A549 (cell line): Measurements from ENCODE around the gene TNFSF11. TPM values are rescaled to one million over a fixed set of nuclear protein-coding genes. Genes with fewer than 3 reads are reported as not detected.

Source experiments
- ATAC-seq, 2 experiments: fragments of 200-7000 bp in 1 of 2; fragments of >200 bp in 1 of 2; cut with Nextera tagmentation in 1 of 2; cut with Tn5 transposase in 1 of 2; 3 replicates each; pipeline versions ENCODE4 v1.8.0 to v1.9.1; 2018 to 2020; ENCODE audit warnings: mild to moderate bottlenecking in 1 of 2, moderate library complexity in 1 of 2
- CTCF ChIA-PET: fragments of 300-600 bp; sonication (Branson Sonifier 250); formaldehyde crosslinking; extraction: SDS; loops from one replicate; lab custom pipeline; 2021; ENCODE audit warnings: antibody characterized with exemption, inconsistent platforms; lab: Yijun Ruan, JAX
- POLR2A ChIA-PET: fragments of 350-600 bp; formaldehyde crosslinking; extraction: SDS; loops from one replicate; lab custom pipeline; 2021; ENCODE audit warnings: antibody characterized with exemption, inconsistent platforms; lab: Yijun Ruan, JAX
- DNase-seq, 2 experiments: peaks; one replicate each; pipeline versions ENCODE4 v3.0.0 to v3.0.0-alpha.2; 2011 to 2016; ENCODE audit warnings: low read depth in 1 of 2, low spot score in 1 of 2
- FAIRE-seq: peaks from 2 replicates; lab custom pipeline; 2011; peaks lifted over from hg19 to GRCh38; lab: Jason Lieb, UNC
- H3K27ac ChIP-seq, 2 experiments: fragments of >200 bp; sonication (Bioruptor Twin); formaldehyde crosslinking; 3 replicates each; pipeline ENCODE4 v1.5.1; 2016 to 2017
- H3K4me1 ChIP-seq: fragments of >200 bp; sonication (Bioruptor Twin); formaldehyde crosslinking; 3 replicates; pipeline ENCODE4 v1.6.1; 2016
- H3K4me2 ChIP-seq: fragments of >200 bp; sonication (Bioruptor Twin); formaldehyde crosslinking; 3 replicates; pipeline ENCODE4 v1.6.1; 2016
- H3K4me3 ChIP-seq: fragments of >200 bp; sonication (Bioruptor Twin); formaldehyde crosslinking; 3 replicates; pipeline ENCODE4 v1.5.1; 2016
- H3K9me3 ChIP-seq: fragments of >200 bp; sonication (Bioruptor Twin); formaldehyde crosslinking; 3 replicates; pipeline ENCODE4 v1.6.1; 2016
- CBX8 ChIP-seq: fragments of 200-600 bp; sonication (generic); IDR thresholded peaks from 2 replicates; pipeline ENCODE4 v1.6.1; 2016
- CEBPB ChIP-seq, 2 experiments: fragments of >200 bp in 1 of 2; sonication (Bioruptor Twin) in 1 of 2; formaldehyde crosslinking in 1 of 2; IDR thresholded peaks; 2 replicates each; pipeline ENCODE4 v1.6.1; 2012 to 2016
- EHMT2 ChIP-seq: fragments of 200-600 bp; sonication (generic); IDR thresholded peaks from 2 replicates; pipeline ENCODE4 v1.6.1; 2016; ENCODE audit warnings: antibody characterized with exemption, low read depth, mild to moderate bottlenecking, moderate library complexity
- ESRRA ChIP-seq: fragments of 150-350 bp; IDR thresholded peaks from 2 replicates; pipeline ENCODE4 v1.6.1; 2014; ENCODE audit warnings: mild to moderate bottlenecking, low read length, borderline replicate concordance
- GATA3 ChIP-seq: IDR thresholded peaks from 2 replicates; pipeline ENCODE4 v1.6.1; 2012; ENCODE audit warnings: borderline replicate concordance
- HDAC2 ChIP-seq: fragments of 200-600 bp; sonication (generic); IDR thresholded peaks from 2 replicates; pipeline ENCODE4 v1.6.1; 2016
- HOXB5 ChIP-seq: fragments of 250-450 bp; sonication (Bioruptor Pico); IDR thresholded peaks from 2 replicates; pipeline ENCODE4 v1.5.0; 2020; ENCODE audit warnings: mild to moderate bottlenecking, moderate library complexity
- MYC ChIP-seq: IDR thresholded peaks from 2 replicates; pipeline ENCODE4 v1.6.1; 2012; ENCODE audit warnings: mild to moderate bottlenecking, inconsistent platforms, low read length, improper control_type of control experiment, borderline replicate concordance
- NFE2L2 ChIP-seq: fragments of 150-350 bp; conservative IDR thresholded peaks from 2 replicates; pipeline ENCODE4 v1.6.1; 2014; ENCODE audit warnings: low read length
- PHF8 ChIP-seq: fragments of 200-600 bp; sonication (generic); IDR thresholded peaks from 2 replicates; pipeline ENCODE4 v1.6.1; 2016; ENCODE audit warnings: low read depth, mild to moderate bottlenecking, antibody characterized with exemption, moderate library complexity, borderline replicate concordance
- POLR2AphosphoS2 ChIP-seq: conservative IDR thresholded peaks from 2 replicates; pipeline ENCODE4 v1.6.1; 2012; ENCODE audit warnings: low read length, improper control_type of control experiment, inconsistent platforms
- SREBF2 ChIP-seq: fragments of 450-650 bp; IDR thresholded peaks from 2 replicates; pipeline ENCODE4 v1.6.1; 2014; ENCODE audit warnings: mild to moderate bottlenecking, moderate library complexity
- ZFP36 ChIP-seq: fragments of 450-650 bp; IDR thresholded peaks from 2 replicates; pipeline ENCODE4 v1.6.1; 2014; ENCODE audit warnings: borderline replicate concordance; ENCODE audit not compliant: partially characterized antibody
- ZSCAN20 ChIP-seq: fragments of 250-450 bp; sonication (Bioruptor Pico); IDR thresholded peaks from 2 replicates; pipeline ENCODE4 v1.8.0; 2022; ENCODE audit warnings: mild to moderate bottlenecking, moderate library complexity
- WGBS: methylation state at CpG from one replicate; pipeline ENCODE4 v1.1.6; 2017; ENCODE audit errors: missing lambda C conversion rate; 5-methylcytosine and 5-hydroxymethylcytosine counted together
- polyA plus RNA-seq, 4 experiments: library from polyadenylated mRNA; depleted of rRNA in 3 of 4; stranded (reverse); fragments of >200 nt; fragmentation: RNase III in 1 of 4; extraction: RNeasy Plus Mini Kit Qiagen cat#74134 plus additional on column Dnase treatment in 1 of 4; gene quantifications; 2 replicates in 3 of 4; 3 replicates in 1 of 4; pipeline ENCODE4 v1.2.3, GENCODE V29; 2011 to 2017
- TF ChIP-seq, protein P1 (sequence below): fragments of 250-450 bp; sonication (Bioruptor Pico); IDR thresholded peaks from 2 replicates; pipeline ENCODE4 v1.5.0; 2020; ENCODE audit warnings: low read depth, mild to moderate bottlenecking, moderate library complexity
- TF ChIP-seq, protein P2 (sequence below): IDR thresholded peaks from 2 replicates; pipeline ENCODE4 v1.6.1; 2012
- TF ChIP-seq, protein P3 (sequence below): fragments of >200 bp; sonication (Bioruptor Twin); formaldehyde crosslinking; IDR thresholded peaks from 2 replicates; pipeline ENCODE4 v1.6.1; 2016
- TF ChIP-seq, protein P4 (sequence below): IDR thresholded peaks from 2 replicates; pipeline ENCODE4 v1.6.1; 2012

Gene TNFSF11
- polyA plus RNA-seq, 2 of the 4 experiments (the other 2 are of a cell fraction), result not detected

DNA sequence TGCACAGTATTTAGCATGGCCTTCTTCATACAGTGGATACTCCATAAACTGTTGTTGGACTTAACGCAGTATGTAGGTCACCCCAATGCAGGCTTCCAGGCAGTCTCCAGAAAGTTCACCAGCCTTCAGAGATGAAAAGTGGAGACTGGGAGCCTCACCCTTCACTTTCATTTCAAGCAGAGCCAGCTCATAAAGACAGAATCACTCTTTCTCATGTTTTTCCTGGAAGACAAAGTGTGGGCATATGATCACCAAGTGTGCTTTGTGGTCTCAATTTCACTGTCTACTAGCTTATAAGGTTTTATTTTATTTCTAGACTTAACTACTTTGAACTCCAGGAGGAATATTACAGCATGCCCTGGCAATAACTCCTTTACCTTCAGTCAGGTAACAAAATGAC is 26.3 kb upstream of the TNFSF11 start:
- no peak for FAIRE-seq
- Histone ChIP-seq H3K4me2 (no peak overlapping the region), H3K27ac (no peak overlapping the region), H3K4me1 (no peaks in the 10 kb centered on the region), H3K9me3 (no peaks in the 10 kb centered on the region), H3K4me3 (no peak overlapping the region)
- no peak for ATAC-seq
- DNase-seq, result no peak
- ChIA-PET CTCF (no interaction called here), POLR2A (no interaction called here)
- 89% methylated on average over 1 of the region's 1 CpG for WGBS
- TF ChIP-seq, protein P1, sequence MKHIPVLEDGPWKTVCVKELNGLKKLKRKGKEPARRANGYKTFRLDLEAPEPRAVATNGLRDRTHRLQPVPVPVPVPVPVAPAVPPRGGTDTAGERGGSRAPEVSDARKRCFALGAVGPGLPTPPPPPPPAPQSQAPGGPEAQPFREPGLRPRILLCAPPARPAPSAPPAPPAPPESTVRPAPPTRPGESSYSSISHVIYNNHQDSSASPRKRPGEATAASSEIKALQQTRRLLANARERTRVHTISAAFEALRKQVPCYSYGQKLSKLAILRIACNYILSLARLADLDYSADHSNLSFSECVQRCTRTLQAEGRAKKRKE (CRISPR knock-in tag), result no peak

DNA sequence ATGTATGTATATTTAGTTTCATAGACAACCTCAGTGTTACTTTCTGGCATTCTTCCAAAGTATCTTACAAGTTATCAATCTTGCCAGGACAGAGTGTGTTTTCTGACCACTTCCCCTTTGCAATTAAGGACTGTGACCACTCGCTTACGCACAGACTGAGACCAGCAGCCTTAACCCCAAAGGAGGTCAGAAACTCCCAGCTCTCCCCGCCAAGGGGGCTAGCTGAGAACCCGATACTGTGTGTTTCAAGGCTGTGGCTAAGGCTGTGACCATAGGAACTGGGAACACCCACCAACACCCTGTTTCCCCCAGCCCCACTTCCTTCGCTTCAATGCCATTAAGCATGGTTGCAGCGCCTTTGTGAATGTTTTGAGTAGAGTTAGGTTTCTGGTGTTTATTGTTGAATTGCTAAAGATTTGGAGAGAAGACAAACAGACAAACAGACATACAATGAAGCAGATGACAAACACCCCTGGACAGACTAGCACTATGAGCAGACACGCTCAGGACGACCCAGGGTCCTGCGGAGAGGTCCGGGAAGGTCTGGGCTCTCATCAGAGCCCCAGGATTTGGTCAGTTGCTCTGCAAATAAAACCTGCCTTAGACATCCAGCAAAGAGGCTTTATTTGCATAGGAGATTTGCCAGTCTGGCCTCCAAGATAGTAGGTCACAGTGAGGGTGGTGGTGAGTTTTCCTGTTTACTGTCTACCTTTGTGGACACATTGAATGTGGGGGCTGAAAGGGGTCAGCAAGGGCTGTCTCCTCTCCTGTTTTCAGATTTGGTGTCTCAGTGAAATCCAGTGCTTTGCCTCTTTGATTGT is 25.0 kb upstream of the TNFSF11 start:
- 50% methylated on average over 9 of the region's 10 CpGs for WGBS

DNA sequence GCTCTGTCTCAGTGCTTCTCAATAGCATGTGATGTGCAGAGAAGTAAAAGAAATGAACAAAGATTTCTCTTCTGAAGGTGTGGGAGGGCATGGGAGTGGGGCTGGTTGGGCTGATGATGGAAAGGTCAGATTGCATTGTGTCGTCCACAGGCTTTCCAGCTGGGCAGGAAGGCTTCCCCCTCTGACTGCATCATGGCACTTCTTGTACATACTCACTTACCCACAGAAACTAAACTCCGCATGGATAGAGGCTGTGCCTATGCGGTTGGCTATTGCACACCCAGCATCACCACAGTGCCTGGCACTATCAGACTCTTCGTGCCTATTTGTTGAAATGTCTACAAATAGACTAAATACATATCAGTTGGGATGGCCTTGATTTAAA is 24.4 kb upstream of the TNFSF11 start:
- Histone ChIP-seq H3K9me3 (no peaks in the 10 kb centered on the region), H3K27ac (no peak overlapping the region), H3K4me2 (no peak overlapping the region), H3K4me3 (no peak overlapping the region), H3K4me1 (no peaks in the 10 kb centered on the region)
- DNase-seq (no peak), FAIRE-seq (no peak), ATAC-seq (no peak)
- CTCF ChIA-PET, result no interaction called here
- no peak for TF ChIP-seq MYC
- no peak for TF ChIP-seq HOXB5 (CRISPR knock-in tag)
- no peak for TF ChIP-seq GATA3
- TF ChIP-seq PHF8, result no peak
- TF ChIP-seq ESRRA, result no peak
- TF ChIP-seq ZSCAN20, result no peak
- POLR2A ChIA-PET, result no interaction called here
- 10% methylated on average over 4 of the region's 4 CpGs for WGBS

More for the DNA sequence above, 25.0 kb upstream of the TNFSF11 start:
- POLR2A ChIA-PET, result no interaction called here
- no peak for FAIRE-seq
- TF ChIP-seq SREBF2 (no peak), HDAC2 (no peak), EHMT2 (no peak)
- TF ChIP-seq, protein P2, sequence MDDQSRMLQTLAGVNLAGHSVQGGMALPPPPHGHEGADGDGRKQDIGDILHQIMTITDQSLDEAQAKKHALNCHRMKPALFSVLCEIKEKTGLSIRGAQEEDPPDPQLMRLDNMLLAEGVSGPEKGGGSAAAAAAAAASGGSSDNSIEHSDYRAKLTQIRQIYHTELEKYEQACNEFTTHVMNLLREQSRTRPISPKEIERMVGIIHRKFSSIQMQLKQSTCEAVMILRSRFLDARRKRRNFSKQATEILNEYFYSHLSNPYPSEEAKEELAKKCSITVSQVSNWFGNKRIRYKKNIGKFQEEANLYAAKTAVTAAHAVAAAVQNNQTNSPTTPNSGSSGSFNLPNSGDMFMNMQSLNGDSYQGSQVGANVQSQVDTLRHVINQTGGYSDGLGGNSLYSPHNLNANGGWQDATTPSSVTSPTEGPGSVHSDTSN, result no peak
- TF ChIP-seq, protein P3, sequence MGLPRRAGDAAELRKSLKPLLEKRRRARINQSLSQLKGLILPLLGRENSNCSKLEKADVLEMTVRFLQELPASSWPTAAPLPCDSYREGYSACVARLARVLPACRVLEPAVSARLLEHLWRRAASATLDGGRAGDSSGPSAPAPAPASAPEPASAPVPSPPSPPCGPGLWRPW, result no peak
- TF ChIP-seq, protein P4, sequence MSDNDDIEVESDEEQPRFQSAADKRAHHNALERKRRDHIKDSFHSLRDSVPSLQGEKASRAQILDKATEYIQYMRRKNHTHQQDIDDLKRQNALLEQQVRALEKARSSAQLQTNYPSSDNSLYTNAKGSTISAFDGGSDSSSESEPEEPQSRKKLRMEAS, result no peak
- CTCF ChIA-PET, result no interaction called here
- Histone ChIP-seq H3K27ac (no peak overlapping the region), H3K4me3 (no peak overlapping the region), H3K4me1 (no peaks in the 10 kb centered on the region), H3K4me2 (no peak overlapping the region), H3K9me3 (no peaks in the 10 kb centered on the region)
- DNase-seq, result no peak
- ATAC-seq, result no peak

DNA sequence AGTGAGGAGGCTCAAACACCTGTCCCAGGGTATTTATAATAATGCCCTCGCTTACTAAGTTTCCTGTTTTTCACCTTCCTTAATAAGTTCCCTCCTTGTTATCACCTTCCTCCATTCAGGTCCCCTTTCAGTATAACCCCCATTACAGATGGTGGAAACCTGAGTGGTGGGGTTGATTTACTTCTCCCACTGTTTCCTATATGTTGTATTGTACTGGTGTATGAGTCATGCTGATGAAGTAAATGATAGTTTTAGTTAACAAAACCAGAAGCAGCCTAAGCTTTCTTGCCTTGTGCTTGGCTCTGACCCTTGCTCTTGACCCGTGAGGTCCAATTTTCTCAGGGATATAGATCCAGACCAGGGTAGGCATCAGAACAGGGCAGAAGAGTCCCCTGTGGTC is 22.3 kb upstream of the TNFSF11 start:
- no peak for ATAC-seq
- no peaks in the 10 kb centered on the region for H3K9me3 ChIP-seq
- 42% methylated on average over 2 of the region's 2 CpGs for WGBS

More for the DNA sequence above, 22.3 kb upstream of the TNFSF11 start:
- Histone ChIP-seq H3K4me3 (no peak overlapping the region), H3K4me1 (no peaks in the 10 kb centered on the region), H3K27ac (no peak overlapping the region), H3K4me2 (no peak overlapping the region)
- FAIRE-seq, result no peak
- ChIA-PET POLR2A (no interaction called here), CTCF (no interaction called here)
- TF ChIP-seq ZSCAN20, result no peak
- no peak for TF ChIP-seq NFE2L2
- no peak for TF ChIP-seq POLR2AphosphoS2
- TF ChIP-seq CEBPB (IDR thresholded peaks at IDR 0.05), result no peak
- TF ChIP-seq GATA3, result no peak
- TF ChIP-seq ZFP36, result no peak
- no peak for TF ChIP-seq CBX8
- DNase-seq, result no peak
